ENCODE data around the gene SEPHS2. TPM values are rescaled to one million over a fixed set of nuclear protein-coding genes. Genes with fewer than 3 reads are reported as not detected.

The SEPHS2 gene
- total and polyA plus RNA-seq, 2 donors (not counting 3 experiments of a cell fraction or from before 2014, with no cell fraction given) = 22.9 to 32.8 TPM

DNA sequence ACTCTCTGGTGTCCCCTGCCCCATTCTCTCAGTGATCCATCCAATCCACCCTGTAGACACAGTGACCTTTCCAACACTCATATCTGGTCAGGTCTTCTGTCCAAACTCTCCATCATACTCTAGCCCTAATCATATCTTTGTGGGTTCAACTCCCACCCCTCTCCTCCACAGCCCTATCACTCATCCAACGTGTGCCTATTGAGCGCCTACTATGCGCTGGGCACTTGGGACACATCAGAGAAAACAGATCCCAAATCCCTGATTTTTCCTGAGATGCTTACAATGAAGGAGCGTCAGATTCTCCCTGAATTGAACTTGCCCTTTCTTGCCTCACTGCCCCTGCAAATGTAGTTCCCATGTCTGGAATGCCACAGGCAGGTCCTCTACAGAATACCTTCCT, 17.6 kb downstream of the SEPHS2 start:
- intact Hi-C loops (cut with micrococcal nuclease) = no loop called here
- Histone ChIP-seq H3K4me1 (ENCODE audit: control insufficient read depth, extremely low read depth, insufficient read depth, low read length) (peaks cover 23% of the 10 kb centered on the region), H3K79me2 (ENCODE audit: control insufficient read depth, insufficient read depth, low read length) (peaks cover 19% of the 10 kb centered on the region), H2AFZ (ENCODE audit: low read depth, low read length) (no peak overlapping the region), H3K4me2 (ENCODE audit: insufficient read depth, low read length) (no peak overlapping the region), H3K9ac (replicated peaks; ENCODE audit: extremely low read depth, insufficient read depth, low read length) (no peak overlapping the region), H3K27me3 (ENCODE audit: control insufficient read depth in 2 of 2, insufficient read depth in 2 of 2, low read length in 2 of 2) (no peaks in the 10 kb centered on the region), H3K27ac (ENCODE audit: insufficient read depth, low read depth, low read length) (no peak overlapping the region), H3K9me3 (replicated peaks; ENCODE audit: control insufficient read depth, insufficient read depth, low read length) (no peaks in the 10 kb centered on the region), H3K9me1 (replicated peaks; ENCODE audit: control insufficient read depth, extremely low read depth, insufficient read depth, low read length) (no peaks in the 10 kb centered on the region), H3K36me3 (ENCODE audit: control insufficient read depth in 2 of 2, extremely low read depth in 1 of 2, insufficient read depth in 2 of 2, low read length in 2 of 2) (peaks cover 3% of the 10 kb centered on the region in 2 experiments), H4K20me1 (replicated peaks; ENCODE audit: control insufficient read depth, extremely low read depth, insufficient read depth, low read length) (no peaks in the 10 kb centered on the region), H3K4me3 (replicated peaks in 1 of 3; ENCODE audit: insufficient read depth in 1 of 3, low read depth in 1 of 3, low read length in 3 of 3) (no peak overlapping the region)
- BruUV-seq (replicated peaks) = no TSS peak
- no peak for DNase-seq (ENCODE audit: low read depth, low spot score)
- CTCF ChIA-PET = no interaction called here
- dilution Hi-C loops (cut with MboI; ENCODE audit: extremely low pct_ligation_motif_present, low sequenced_read_pairs) = no loop called here
- POLR2A ChIA-PET = no interaction called here
- FAIRE-seq = no peak
- TF ChIP-seq JUN (IDR thresholded peaks at IDR 0.05; ENCODE audit: borderline replicate concordance, insufficient read depth, insufficient read length, low read depth) (no peak), POLR2AphosphoS5 (IDR thresholded peaks at IDR 0.05; ENCODE audit: insufficient read depth, low read depth, low read length) (no peak), GATA2 (IDR thresholded peaks at IDR 0.05; ENCODE audit: insufficient read depth, insufficient read length, low read depth, low read length) (no peak), MAX (IDR thresholded peaks at IDR 0.05; ENCODE audit: insufficient read depth, insufficient read length) (no peak), FOS (IDR thresholded peaks at IDR 0.05; ENCODE audit: borderline replicate concordance, insufficient read depth, low read length) (no peak), MYC (IDR thresholded peaks at IDR 0.05; ENCODE audit: low read depth, low read length) (no peak)
- TF ChIP-seq, protein P1, sequence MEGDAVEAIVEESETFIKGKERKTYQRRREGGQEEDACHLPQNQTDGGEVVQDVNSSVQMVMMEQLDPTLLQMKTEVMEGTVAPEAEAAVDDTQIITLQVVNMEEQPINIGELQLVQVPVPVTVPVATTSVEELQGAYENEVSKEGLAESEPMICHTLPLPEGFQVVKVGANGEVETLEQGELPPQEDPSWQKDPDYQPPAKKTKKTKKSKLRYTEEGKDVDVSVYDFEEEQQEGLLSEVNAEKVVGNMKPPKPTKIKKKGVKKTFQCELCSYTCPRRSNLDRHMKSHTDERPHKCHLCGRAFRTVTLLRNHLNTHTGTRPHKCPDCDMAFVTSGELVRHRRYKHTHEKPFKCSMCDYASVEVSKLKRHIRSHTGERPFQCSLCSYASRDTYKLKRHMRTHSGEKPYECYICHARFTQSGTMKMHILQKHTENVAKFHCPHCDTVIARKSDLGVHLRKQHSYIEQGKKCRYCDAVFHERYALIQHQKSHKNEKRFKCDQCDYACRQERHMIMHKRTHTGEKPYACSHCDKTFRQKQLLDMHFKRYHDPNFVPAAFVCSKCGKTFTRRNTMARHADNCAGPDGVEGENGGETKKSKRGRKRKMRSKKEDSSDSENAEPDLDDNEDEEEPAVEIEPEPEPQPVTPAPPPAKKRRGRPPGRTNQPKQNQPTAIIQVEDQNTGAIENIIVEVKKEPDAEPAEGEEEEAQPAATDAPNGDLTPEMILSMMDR (IDR thresholded peaks at IDR 0.05; ENCODE audit: extremely low read depth in 1 of 2, insufficient read depth in 1 of 2, low read depth in 1 of 2, low read length in 2 of 2) = no peak
